ENCODE measurements around the gene GSPT1. TPM values are rescaled to one million over a fixed set of nuclear protein-coding genes. Genes with fewer than 3 reads are reported as not detected.

The GSPT1 gene
- polyA plus RNA-seq, 1 donor from 2014 or later = 31.3 TPM

DNA sequence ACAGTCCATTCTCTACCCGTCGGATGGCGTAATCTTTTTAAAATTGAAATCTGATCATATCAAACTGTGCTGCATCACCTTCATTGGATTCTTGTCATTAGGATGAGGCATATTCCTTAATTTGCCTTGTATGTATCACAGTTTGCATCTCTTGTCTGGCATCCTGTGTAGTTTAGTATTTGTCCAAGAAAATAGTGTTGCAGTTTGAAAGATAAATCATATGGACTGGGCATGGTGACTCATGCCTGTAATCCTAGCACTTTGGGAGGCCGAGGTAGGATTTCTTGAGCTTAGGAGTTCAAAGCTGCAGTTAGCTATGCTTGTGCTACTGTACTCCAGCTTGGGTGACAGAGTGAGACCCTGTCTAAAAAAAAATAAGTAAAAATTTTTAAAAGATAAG lies 58.6 kb downstream of the GSPT1 start:
- TF ChIP-seq EZH2 (IDR thresholded peaks at IDR 0.05; ENCODE audit: borderline replicate concordance, insufficient read depth, low read length, poor library complexity, severe bottlenecking) (no peak), RAD21 (conservative IDR thresholded peaks at IDR 0.05) (no peak), MXI1 (conservative IDR thresholded peaks at IDR 0.05; ENCODE audit: poor library complexity, severe bottlenecking) (no peak)
- Histone ChIP-seq H3K9me3 (ENCODE audit: low read length) (no peaks in the 10 kb centered on the region), H4K20me1 (ENCODE audit: insufficient read depth) (no peaks in the 10 kb centered on the region), H3K36me3 (ENCODE audit: insufficient read depth, low read length) (no peaks in the 10 kb centered on the region), H3K9ac (ENCODE audit: low read length) (no peak overlapping the region), H3K27ac (ENCODE audit: low read length) (no peak overlapping the region), H3K9me2 (ENCODE audit: insufficient read depth, low read length) (no peaks in the 10 kb centered on the region), H3K4me2 (ENCODE audit: low read length) (no peak overlapping the region), H2AFZ (ENCODE audit: low read depth, low read length) (no peak overlapping the region), H3K79me2 (replicated peaks; ENCODE audit: insufficient read depth, low read length) (peaks cover 21% of the 10 kb centered on the region), H3F3A (ENCODE audit: insufficient read depth, low read length, poor library complexity, severe bottlenecking) (no peaks in the 10 kb centered on the region), H3K4me3 (ENCODE audit: low read length) (no peak overlapping the region), H3K27me3 (ENCODE audit: insufficient read depth, low read depth, low read length) (no peaks in the 10 kb centered on the region)

DNA sequence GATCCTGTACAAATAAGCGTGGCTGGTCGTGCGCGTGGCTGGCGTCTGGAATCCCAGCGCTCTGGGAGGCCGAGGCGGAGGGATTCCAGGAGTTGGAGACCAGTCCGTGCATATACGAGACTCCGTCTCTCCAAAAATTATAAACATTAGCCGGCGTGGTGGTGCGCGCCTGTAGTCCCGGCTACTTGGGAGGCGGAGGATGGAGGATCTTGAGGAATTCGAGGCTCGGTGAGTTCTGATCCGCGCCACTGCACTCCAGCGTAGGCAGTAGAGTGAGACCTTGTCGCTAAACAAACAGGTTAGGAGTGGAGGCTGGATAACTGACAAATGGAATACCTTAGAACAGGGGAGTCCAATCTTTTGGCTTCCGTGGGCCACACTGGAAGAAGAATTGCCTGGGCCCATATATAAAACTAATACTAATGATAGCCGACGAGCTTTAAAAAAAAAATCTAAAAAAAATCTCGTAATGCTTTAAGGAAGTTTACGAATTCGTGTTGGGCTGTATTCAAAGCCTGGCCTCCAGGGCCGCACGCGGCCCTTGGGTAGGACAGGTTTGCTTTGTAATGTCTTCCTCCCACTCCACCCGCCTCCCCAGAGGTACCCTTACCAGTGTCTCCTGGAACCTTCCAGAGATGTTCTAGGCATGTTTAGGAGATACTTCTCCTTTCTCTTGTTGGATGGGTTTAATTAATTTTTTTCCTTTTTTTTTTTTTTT lies 63.5 kb downstream of the GSPT1 start:
- H3K4me2 ChIP-seq (ENCODE audit: low read length) = peak overlapping the region; percentile 34
- no peaks in the 10 kb centered on the region for H3K27me3 ChIP-seq (ENCODE audit: insufficient read depth, low read depth, low read length)
- peaks cover 39% of the 10 kb centered on the region for H3K79me2 ChIP-seq (replicated peaks; ENCODE audit: insufficient read depth, low read length)
- no peaks in the 10 kb centered on the region for H3K9me3 ChIP-seq (ENCODE audit: low read length)
- H3K9ac ChIP-seq (ENCODE audit: low read length) = peak overlapping the region; percentile 89
- peak overlapping the region; percentile 90 for H2AFZ ChIP-seq (ENCODE audit: low read depth, low read length)
- H3K4me3 ChIP-seq (ENCODE audit: low read length) = peak overlapping the region; percentile 81
- no peaks in the 10 kb centered on the region for H4K20me1 ChIP-seq (ENCODE audit: insufficient read depth)
- peak overlapping the region; percentile 89 for H3K27ac ChIP-seq (ENCODE audit: low read length)
- TF ChIP-seq TAF1 (IDR thresholded peaks at IDR 0.05; ENCODE audit: low read depth) = no peak
- TF ChIP-seq, protein P1, sequence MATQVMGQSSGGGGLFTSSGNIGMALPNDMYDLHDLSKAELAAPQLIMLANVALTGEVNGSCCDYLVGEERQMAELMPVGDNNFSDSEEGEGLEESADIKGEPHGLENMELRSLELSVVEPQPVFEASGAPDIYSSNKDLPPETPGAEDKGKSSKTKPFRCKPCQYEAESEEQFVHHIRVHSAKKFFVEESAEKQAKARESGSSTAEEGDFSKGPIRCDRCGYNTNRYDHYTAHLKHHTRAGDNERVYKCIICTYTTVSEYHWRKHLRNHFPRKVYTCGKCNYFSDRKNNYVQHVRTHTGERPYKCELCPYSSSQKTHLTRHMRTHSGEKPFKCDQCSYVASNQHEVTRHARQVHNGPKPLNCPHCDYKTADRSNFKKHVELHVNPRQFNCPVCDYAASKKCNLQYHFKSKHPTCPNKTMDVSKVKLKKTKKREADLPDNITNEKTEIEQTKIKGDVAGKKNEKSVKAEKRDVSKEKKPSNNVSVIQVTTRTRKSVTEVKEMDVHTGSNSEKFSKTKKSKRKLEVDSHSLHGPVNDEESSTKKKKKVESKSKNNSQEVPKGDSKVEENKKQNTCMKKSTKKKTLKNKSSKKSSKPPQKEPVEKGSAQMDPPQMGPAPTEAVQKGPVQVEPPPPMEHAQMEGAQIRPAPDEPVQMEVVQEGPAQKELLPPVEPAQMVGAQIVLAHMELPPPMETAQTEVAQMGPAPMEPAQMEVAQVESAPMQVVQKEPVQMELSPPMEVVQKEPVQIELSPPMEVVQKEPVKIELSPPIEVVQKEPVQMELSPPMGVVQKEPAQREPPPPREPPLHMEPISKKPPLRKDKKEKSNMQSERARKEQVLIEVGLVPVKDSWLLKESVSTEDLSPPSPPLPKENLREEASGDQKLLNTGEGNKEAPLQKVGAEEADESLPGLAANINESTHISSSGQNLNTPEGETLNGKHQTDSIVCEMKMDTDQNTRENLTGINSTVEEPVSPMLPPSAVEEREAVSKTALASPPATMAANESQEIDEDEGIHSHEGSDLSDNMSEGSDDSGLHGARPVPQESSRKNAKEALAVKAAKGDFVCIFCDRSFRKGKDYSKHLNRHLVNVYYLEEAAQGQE (IDR thresholded peaks at IDR 0.05; ENCODE audit: borderline replicate concordance) = no peak
- no peak for TF ChIP-seq SMC3 (conservative IDR thresholded peaks at IDR 0.05; ENCODE audit: poor library complexity)
- no peak for TF ChIP-seq RAD21 (conservative IDR thresholded peaks at IDR 0.05)
- TF ChIP-seq EZH2 (IDR thresholded peaks at IDR 0.05; ENCODE audit: borderline replicate concordance, insufficient read depth, low read length, poor library complexity, severe bottlenecking) = no peak
- TF ChIP-seq POLR2AphosphoS5 (IDR thresholded peaks at IDR 0.05) = no peak
- TF ChIP-seq EP300 (conservative IDR thresholded peaks at IDR 0.05; ENCODE audit: poor library complexity, severe bottlenecking) = no peak
- TF ChIP-seq, protein P2, sequence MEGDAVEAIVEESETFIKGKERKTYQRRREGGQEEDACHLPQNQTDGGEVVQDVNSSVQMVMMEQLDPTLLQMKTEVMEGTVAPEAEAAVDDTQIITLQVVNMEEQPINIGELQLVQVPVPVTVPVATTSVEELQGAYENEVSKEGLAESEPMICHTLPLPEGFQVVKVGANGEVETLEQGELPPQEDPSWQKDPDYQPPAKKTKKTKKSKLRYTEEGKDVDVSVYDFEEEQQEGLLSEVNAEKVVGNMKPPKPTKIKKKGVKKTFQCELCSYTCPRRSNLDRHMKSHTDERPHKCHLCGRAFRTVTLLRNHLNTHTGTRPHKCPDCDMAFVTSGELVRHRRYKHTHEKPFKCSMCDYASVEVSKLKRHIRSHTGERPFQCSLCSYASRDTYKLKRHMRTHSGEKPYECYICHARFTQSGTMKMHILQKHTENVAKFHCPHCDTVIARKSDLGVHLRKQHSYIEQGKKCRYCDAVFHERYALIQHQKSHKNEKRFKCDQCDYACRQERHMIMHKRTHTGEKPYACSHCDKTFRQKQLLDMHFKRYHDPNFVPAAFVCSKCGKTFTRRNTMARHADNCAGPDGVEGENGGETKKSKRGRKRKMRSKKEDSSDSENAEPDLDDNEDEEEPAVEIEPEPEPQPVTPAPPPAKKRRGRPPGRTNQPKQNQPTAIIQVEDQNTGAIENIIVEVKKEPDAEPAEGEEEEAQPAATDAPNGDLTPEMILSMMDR (IDR thresholded peaks at IDR 0.05; ENCODE audit: poor library complexity, severe bottlenecking) = no peak
- TF ChIP-seq MXI1 (conservative IDR thresholded peaks at IDR 0.05; ENCODE audit: poor library complexity, severe bottlenecking) = no peak
- H3K36me3 ChIP-seq (ENCODE audit: insufficient read depth, low read length) = no peaks in the 10 kb centered on the region
- H3F3A ChIP-seq (ENCODE audit: insufficient read depth, low read length, poor library complexity, severe bottlenecking) = no peaks in the 10 kb centered on the region
- no peaks in the 10 kb centered on the region for H3K9me2 ChIP-seq (ENCODE audit: insufficient read depth, low read length)

Data from neural cell (in vitro differentiated cells).